Left lung (tissue), 10 donors: Measurements from ENCODE around the gene ATP10A. TPM values are rescaled to one million over a fixed set of nuclear protein-coding genes. Genes with fewer than 3 reads are reported as not detected.
"Not testable (repeated sequence)": the region's sequence is repeated elsewhere in the genome, so short reads cannot be mapped to it uniquely, and the experiment has no call there.

ENCODE experiments used
- ATAC-seq: fragments of 200-7000 bp; cut with Tn5 transposase; one replicate; pipeline ENCODE4 v1.9.1; 2020; ENCODE audit warnings: moderate library complexity
- DNase-seq, 4 donors: peaks; one replicate each; pipeline ENCODE4 v3.0.0-alpha.2; 2013 to 2020
- H3K27ac ChIP-seq, 2 donors: fragments of 200-600 bp; sonication (generic) in 1 of 2; one replicate each; pipeline versions ENCODE4 v1.5.0 to v1.8.0; 2020 to 2021
- H3K27me3 ChIP-seq, 2 donors: fragments of 200-600 bp; sonication (generic) in 1 of 2; one replicate each; pipeline versions ENCODE4 v1.5.0 to v1.8.0; 2020 to 2021
- H3K36me3 ChIP-seq, 2 donors: fragments of 200-600 bp; sonication (generic) in 1 of 2; one replicate each; pipeline versions ENCODE4 v1.5.0 to v1.8.0; 2020 to 2021
- H3K4me1 ChIP-seq, 2 donors: fragments of 200-600 bp; one replicate each; pipeline ENCODE4 v1.8.0; 2021
- H3K4me3 ChIP-seq, 2 donors: fragments of 200-600 bp; sonication (generic) in 1 of 2; one replicate each; pipeline versions ENCODE4 v1.5.0 to v1.8.0; 2020 to 2021; ENCODE audit warnings: mild to moderate bottlenecking in 1 of 2
- H3K9me3 ChIP-seq, 2 donors: fragments of 200-600 bp; sonication (generic) in 1 of 2; one replicate each; pipeline versions ENCODE4 v1.5.0 to v1.8.0; 2020 to 2021
- intact Hi-C, 2 donors: fragments of 100-400 bp; cut with DNase I; formaldehyde crosslinking; loops; one replicate each; pipeline versions ENCODE4 v1.11.2 to v1.14.2; 2022
- polyA plus RNA-seq, 6 donors: library from polyadenylated mRNA; unstranded; fragments of 120-200 nt; gene quantifications; one replicate each; pipeline ENCODE4 v1.2.1, GENCODE V29; 2013; ENCODE audit not compliant: insufficient read length in 6 of 6
- total RNA-seq, 2 donors: library from RNA; stranded (reverse); fragmentation: NEBNext Ultra II Directional; extraction: Animal tissue kit (Norgen Biotek cat#: 25700); gene quantifications; one replicate each; pipeline ENCODE4 v1.2.1, GENCODE V29; 2021
- TF ChIP-seq, protein P1 (sequence below), 2 donors: fragments of 200-600 bp; sonication (generic) in 1 of 2; IDR thresholded peaks; one replicate each; pipeline versions ENCODE4 v1.5.0 to v1.8.0; 2021; ENCODE audit warnings: antibody characterized with exemption in 2 of 2
- donor health status: DM: no; HTN: yes; CAD: no.
- donor health status: DM: no; HTN: no; CAD: no.

The ATP10A gene
- total and polyA plus RNA-seq, 8 donors, result 0.70 to 46.1 (median 0.87) TPM

DNA sequence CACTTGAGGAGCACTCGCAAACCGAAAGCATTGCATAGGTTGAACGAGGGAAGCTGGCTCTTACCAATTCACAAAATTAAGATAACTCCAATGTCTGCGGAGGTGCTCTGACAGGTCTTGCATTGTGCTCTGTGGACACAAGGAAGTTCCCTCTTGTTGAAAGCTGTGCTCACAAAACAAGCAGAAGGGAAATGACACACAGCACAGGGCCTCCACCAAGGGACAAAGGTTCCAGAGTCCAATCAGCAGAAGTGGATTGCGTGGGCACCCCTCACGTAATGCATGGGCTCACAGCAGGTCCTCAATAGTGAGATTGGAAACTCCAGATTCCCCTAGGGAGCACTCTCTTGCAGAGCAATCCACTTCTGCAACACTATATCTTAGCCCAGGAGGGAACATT, 89.9 kb downstream of the ATP10A start:
- H3K9me3 ChIP-seq, result no peaks in the 10 kb centered on the region
- intact Hi-C loops, result no loop called here

DNA sequence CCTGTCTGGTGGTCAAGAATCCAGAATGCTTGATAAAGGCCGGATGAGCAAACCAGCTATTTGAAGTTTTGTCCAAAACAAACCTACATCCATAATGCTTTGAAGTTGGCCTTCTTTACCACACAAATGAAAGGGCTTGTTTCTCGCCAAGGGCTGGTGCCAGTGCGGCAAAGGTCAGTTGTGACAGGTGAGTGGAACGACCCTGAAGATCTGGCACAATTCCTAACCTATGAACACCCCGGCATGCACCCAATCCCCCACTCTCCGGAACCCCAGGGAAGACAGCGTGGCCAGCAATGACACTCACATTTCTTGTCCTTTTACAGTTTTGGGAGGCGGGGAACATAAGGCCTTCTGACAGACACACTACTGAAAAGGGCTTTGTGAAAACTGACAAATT, 90.6 kb downstream of the ATP10A start:
- ATAC-seq (no peak), DNase-seq (no peak)
- TF ChIP-seq, protein P1, sequence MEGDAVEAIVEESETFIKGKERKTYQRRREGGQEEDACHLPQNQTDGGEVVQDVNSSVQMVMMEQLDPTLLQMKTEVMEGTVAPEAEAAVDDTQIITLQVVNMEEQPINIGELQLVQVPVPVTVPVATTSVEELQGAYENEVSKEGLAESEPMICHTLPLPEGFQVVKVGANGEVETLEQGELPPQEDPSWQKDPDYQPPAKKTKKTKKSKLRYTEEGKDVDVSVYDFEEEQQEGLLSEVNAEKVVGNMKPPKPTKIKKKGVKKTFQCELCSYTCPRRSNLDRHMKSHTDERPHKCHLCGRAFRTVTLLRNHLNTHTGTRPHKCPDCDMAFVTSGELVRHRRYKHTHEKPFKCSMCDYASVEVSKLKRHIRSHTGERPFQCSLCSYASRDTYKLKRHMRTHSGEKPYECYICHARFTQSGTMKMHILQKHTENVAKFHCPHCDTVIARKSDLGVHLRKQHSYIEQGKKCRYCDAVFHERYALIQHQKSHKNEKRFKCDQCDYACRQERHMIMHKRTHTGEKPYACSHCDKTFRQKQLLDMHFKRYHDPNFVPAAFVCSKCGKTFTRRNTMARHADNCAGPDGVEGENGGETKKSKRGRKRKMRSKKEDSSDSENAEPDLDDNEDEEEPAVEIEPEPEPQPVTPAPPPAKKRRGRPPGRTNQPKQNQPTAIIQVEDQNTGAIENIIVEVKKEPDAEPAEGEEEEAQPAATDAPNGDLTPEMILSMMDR (IDR thresholded peaks at IDR 0.05), result no peak
- Histone ChIP-seq H3K4me1 (no peaks in the 10 kb centered on the region), H3K27me3 (no peaks in the 10 kb centered on the region), H3K27ac (no peak overlapping the region), H3K9me3 (no peaks in the 10 kb centered on the region), H3K36me3 (peaks cover 0 to 5% of the 10 kb centered on the region in 2 donors), H3K4me3 (no peak overlapping the region)
- intact Hi-C loops, result no loop called here

More for the DNA sequence above, 89.9 kb downstream of the ATP10A start:
- no peaks in the 10 kb centered on the region for H3K36me3 ChIP-seq
- H3K27me3 ChIP-seq, result no peaks in the 10 kb centered on the region
- H3K27ac ChIP-seq, result no peak overlapping the region
- no peak overlapping the region for H3K4me3 ChIP-seq
- DNase-seq (no peak), ATAC-seq (no peak)
- peaks cover 3% of the 10 kb centered on the region in 2 donors for H3K4me1 ChIP-seq
- TF ChIP-seq, protein P1 (IDR thresholded peaks at IDR 0.05), result no peak

DNA sequence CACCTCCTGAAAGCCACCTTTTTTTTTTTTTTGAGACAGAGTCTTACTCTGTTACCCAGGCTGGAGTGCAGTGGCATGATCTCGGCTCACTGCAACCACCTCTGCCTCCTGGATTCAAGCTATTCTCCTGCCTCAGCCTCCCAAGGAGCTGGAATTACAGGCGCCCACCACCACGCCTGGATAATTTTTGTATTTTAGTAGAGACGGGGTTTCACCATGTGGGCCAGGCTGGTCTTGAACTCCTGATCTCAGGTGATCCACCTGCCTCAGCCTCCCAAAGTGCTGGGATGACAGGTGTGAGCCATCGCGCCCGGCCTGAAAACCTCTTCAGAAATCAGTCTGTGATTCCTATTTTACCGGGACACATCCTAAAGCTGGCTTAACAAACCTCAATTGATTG, 91.4 kb downstream of the ATP10A start:
- H3K4me3 ChIP-seq, intact Hi-C loops, DNase-seq, ATAC-seq, H3K36me3 ChIP-seq, H3K27ac ChIP-seq, H3K27me3 ChIP-seq, H3K9me3 ChIP-seq, H3K4me1 ChIP-seq: not testable (repeated sequence)

DNA sequence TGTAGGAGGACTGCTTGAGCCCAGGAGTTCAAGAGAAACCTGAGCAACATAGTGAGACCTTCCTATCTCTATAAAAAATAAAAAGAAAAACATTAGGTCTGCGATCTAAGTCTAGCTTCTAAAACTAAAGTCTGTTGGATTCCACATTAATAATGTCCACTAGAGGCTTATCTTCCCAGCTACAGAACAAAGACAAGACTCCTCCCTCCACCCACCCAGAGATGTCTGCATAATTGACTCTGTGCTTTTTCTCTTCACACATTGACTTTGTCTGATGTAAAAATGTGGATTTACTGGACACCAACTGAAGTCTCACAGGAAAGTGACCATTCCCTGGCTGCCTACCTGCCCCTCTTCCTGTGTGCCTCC, 91.8 kb downstream of the ATP10A start:
- TF ChIP-seq, protein P1 (IDR thresholded peaks at IDR 0.05), result no peak
- Histone ChIP-seq H3K9me3 (no peaks in the 10 kb centered on the region), H3K36me3 (peaks cover 0 to 5% of the 10 kb centered on the region in 2 donors), H3K4me1 (no peaks in the 10 kb centered on the region), H3K27ac (no peak overlapping the region), H3K4me3 (no peak overlapping the region), H3K27me3 (no peaks in the 10 kb centered on the region)
- ATAC-seq, result no peak
- DNase-seq, result no peak
- intact Hi-C loops, result no loop called here

DNA sequence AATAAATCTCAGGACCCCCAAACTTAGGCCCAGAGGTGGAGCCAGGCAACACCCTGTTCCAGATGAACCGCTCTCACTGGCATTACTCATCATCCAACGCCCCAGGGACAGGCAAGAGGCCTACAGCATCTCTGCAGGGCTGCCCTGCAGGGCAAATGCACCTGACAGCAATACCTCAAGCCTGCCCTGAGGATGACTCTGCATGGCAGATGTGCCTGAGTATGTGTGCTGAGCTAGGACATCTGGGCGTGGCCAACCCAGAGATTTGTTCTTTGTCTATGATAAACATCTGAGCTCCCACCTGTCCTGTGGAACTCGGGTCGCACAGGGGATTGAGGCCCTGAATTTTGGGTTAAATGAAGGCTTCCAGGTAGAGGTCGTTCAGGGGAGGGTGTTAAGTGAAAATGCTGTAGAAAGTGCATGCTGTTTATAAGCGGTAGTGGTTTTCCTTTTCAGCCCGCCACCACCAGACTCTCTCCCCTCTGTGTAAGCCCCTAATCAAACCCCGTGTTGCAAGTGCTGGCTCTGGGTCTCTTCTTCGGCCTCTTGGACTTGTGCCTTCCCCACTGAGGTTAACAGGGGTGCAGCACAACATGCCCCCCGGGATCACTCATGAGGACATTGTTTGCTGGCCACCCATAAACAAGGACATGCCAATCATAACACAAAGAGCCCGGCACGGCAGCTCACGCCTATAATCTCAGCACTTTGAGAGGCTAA, 92.3 kb downstream of the ATP10A start:
- ATAC-seq (no peak), DNase-seq (peak in 1 of 4 donors; percentile 20)
- no peak overlapping the region for H3K4me3 ChIP-seq
- intact Hi-C loops, result no loop called here
- TF ChIP-seq, protein P1 (IDR thresholded peaks at IDR 0.05), result no peak
- no peaks in the 10 kb centered on the region for H3K9me3 ChIP-seq
- H3K27ac ChIP-seq, result no peak overlapping the region
- no peaks in the 10 kb centered on the region for H3K4me1 ChIP-seq
- peaks cover 0 to 5% of the 10 kb centered on the region in 2 donors for H3K36me3 ChIP-seq
- no peaks in the 10 kb centered on the region for H3K27me3 ChIP-seq

DNA sequence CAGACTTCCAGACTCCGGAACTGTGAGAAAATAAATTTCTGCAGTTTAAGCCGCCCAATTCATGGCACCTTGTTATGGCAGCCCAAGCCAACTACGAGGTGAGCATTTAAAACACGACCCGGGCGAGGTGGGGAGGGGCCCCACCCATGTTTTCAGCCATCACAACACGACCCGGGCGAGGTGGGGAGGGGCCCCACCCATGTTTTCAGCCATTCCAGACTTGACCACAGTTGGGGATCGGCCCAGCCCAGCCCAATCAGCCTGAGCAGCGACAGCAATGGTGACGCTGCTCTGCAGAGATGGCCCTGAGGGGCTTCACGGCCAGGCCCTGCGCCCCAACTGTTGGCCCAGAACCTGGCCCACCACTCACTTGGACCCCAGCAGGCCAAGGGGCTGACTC, 93.1 kb downstream of the ATP10A start:
- Histone ChIP-seq H3K4me3 (no peak overlapping the region), H3K4me1 (no peaks in the 10 kb centered on the region), H3K9me3 (no peaks in the 10 kb centered on the region), H3K27ac (no peak overlapping the region), H3K27me3 (no peaks in the 10 kb centered on the region), H3K36me3 (peaks cover 0 to 5% of the 10 kb centered on the region in 2 donors)
- ATAC-seq (no peak), DNase-seq (no peak)
- intact Hi-C loops, result no loop called here
- TF ChIP-seq, protein P1 (IDR thresholded peaks at IDR 0.05), result no peak
